Measurements from ENCODE around the gene SGO2. TPM values are rescaled to one million over a fixed set of nuclear protein-coding genes. Genes with fewer than 3 reads are reported as not detected.

SGO2 gene
- total and polyA plus RNA-seq, 2 of the 13 experiments (the other 11 are each of a cell fraction or from before 2014, with no cell fraction given) = 5.1 to 16.2 TPM

- CTCF ChIA-PET (ENCODE audit: low intra/inter-chr PET ratio, low total read pairs) = no interaction called here
- Histone ChIP-seq H3K36me3 (replicated peaks in 1 of 2; ENCODE audit: control insufficient read depth in 1 of 2, insufficient read depth in 2 of 2, low read length in 2 of 2) (peaks cover 0 to 6% of the 10 kb centered on the region in 2 experiments; a peak in 2 of 5 replicates), H3K79me2 (ENCODE audit: insufficient read depth, low read length) (no peaks in the 10 kb centered on the region), H3K9me3 (ENCODE audit: low read length) (no peaks in the 10 kb centered on the region), H3K27me3 (ENCODE audit: control insufficient read depth in 1 of 2, insufficient read depth in 2 of 2, low read length in 2 of 2) (no peaks in the 10 kb centered on the region), H3K27ac (ENCODE audit: extremely low read length, insufficient read depth, low read length) (no peak overlapping the region), H3K4me3 (replicated peaks in 1 of 3; ENCODE audit: insufficient read depth in 1 of 3, low read depth in 2 of 3, low read length in 3 of 3) (no peak overlapping the region), H3K4me2 (ENCODE audit: low read depth, low read length) (no peak overlapping the region), H2AFZ (ENCODE audit: low read length) (no peak overlapping the region), H4K20me1 (ENCODE audit: insufficient read depth, low read length) (no peaks in the 10 kb centered on the region), H3K9ac (ENCODE audit: insufficient read depth, low read depth, low read length) (no peak overlapping the region), H3K4me1 (ENCODE audit: insufficient read depth, low read length) (no peaks in the 10 kb centered on the region)
- FAIRE-seq (no peak), ATAC-seq (no peak), DNase-seq (ENCODE audit: low spot score) (no peak)
- in situ Hi-C loops (cut with HindIII; ENCODE audit: extremely low pct_ligation_motif_present, low pct_unique_long_range_greater_than_20kb) = no loop called here
- BruUV-seq (replicated peaks) = no TSS peak
- intact Hi-C loops (cut with micrococcal nuclease; ENCODE audit: unreplicated experiment) = no loop called here
- POLR2A ChIA-PET = no interaction called here
- TF ChIP-seq MTF2 (CRISPR knock-in tag; IDR thresholded peaks at IDR 0.05; ENCODE audit: borderline replicate concordance) (no peak), ZNF577 (CRISPR knock-in tag; IDR thresholded peaks at IDR 0.05; ENCODE audit: borderline replicate concordance, low read depth) (no peak), ZNF7 (CRISPR knock-in tag; IDR thresholded peaks at IDR 0.05) (no peak), ARID3A (IDR thresholded peaks at IDR 0.05; ENCODE audit: low read depth, low read length) (no peak), ZNF33B (CRISPR knock-in tag; IDR thresholded peaks at IDR 0.05) (no peak), HNRNPK (IDR thresholded peaks at IDR 0.05; ENCODE audit: low read depth, low read length, poor library complexity, severe bottlenecking) (no peak), GMEB1 (CRISPR knock-in tag; IDR thresholded peaks at IDR 0.05; ENCODE audit: borderline replicate concordance) (no peak), ATF6 (CRISPR knock-in tag; conservative IDR thresholded peaks at IDR 0.05) (no peak), ZNF609 (CRISPR knock-in tag; IDR thresholded peaks at IDR 0.05; ENCODE audit: borderline replicate concordance) (no peak), RELA (CRISPR knock-in tag; IDR thresholded peaks at IDR 0.05) (no peak), ZNF350 (CRISPR knock-in tag; IDR thresholded peaks at IDR 0.05; ENCODE audit: borderline replicate concordance, low read depth) (no peak), ZNF326 (CRISPR knock-in tag; IDR thresholded peaks at IDR 0.05; ENCODE audit: borderline replicate concordance) (no peak), EHMT2 (IDR thresholded peaks at IDR 0.05; ENCODE audit: borderline replicate concordance, low read depth, low read length) (no peak), SAP130 (CRISPR knock-in tag; IDR thresholded peaks at IDR 0.05; ENCODE audit: low read depth) (no peak), ZNF775 (CRISPR knock-in tag; IDR thresholded peaks at IDR 0.05; ENCODE audit: borderline replicate concordance) (no peak)
Observed at GRCh38 chr2:200492656-200493055, 33.4 kb upstream of the SGO2 start.

Measured in HepG2 (cell line).